GM12892 (cell line): ENCODE data around the gene BAIAP2.

ENCODE experiments used
- POLR2A ChIP-seq: IDR thresholded peaks from 2 replicates; pipeline ENCODE4 v1.6.1; 2011; ENCODE audit warnings: low read depth, low read length, control low read depth
- POLR2AphosphoS5 ChIP-seq: IDR thresholded peaks from 2 replicates; pipeline ENCODE4 v1.6.1; 2011; ENCODE audit warnings: low read depth, low read length, control low read depth
- TAF1 ChIP-seq: IDR thresholded peaks from 2 replicates; pipeline ENCODE4 v1.6.1; 2011; ENCODE audit warnings: low read depth, mild to moderate bottlenecking, control low read depth, low read length, borderline replicate concordance

DNA sequence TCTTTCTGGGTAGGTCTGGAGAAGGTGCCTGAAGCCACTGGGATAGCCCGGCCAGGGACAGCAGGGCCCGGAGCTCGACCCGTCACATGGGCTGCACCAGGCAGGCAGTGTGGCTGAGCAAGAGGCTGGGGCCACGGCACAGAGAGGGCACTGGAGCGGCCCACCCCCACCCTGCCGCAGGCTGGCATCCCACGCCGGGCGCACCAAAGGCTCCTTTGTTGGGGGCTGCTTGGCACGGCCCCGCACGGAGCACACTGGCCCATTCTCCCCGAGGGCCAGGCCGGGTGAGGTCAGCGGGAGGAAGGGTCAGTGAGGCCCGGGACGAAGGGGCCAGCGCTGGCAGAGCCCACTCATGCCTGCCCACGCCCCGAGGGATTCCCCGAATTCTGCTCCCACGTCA is 93.8 kb downstream of the BAIAP2 start:
- TF ChIP-seq POLR2A, result no peak
- TF ChIP-seq POLR2AphosphoS5, result no peak
- TF ChIP-seq TAF1, result no peak
